HG02610 (cell line): Measurements from ENCODE around the gene PPP1R1B.
"Not testable (repeated sequence)": the region's sequence is repeated elsewhere in the genome, so short reads cannot be mapped to it uniquely, and the experiment has no call there.

Experiments used
- ATAC-seq: cut with Tn5 transposase; IDR thresholded peaks from one replicate; pipeline ENCODE4 v1.9.1; 2021; ENCODE audit warnings: mild to moderate bottlenecking, moderate library complexity; ENCODE audit not compliant: unreplicated experiment

The PPP1R1B gene

GRCh38 chr17:39626171-39627046 lies at the start of gene PPP1R1B:
Gene PPP1R1B (plus strand): TSS chr17:39626952. CDS start chr17:39627393, 441 bp downstream.
- ATAC-seq: no peak

DNA sequence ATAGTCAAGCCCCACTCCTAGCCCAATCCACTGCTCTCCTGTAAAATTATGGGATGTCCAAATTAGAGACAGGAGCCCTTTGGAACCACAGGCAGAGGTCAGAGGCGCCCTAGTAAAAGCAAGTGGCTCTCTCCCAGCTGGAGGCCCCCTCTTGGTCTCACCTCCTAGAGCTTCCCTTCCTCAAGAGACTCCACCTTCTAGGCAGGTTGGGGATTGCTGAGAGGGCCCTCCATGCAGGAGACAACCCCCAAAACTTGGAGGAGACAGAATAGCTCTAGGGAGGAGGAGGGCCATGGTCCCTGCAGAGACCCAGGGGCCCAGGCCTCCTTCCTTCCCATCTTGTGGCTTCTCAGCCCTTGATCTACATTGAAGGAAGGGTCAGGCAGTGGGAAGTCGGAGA lies 48.5 kb upstream of the PPP1R1B start:
- ATAC-seq: no peak

DNA sequence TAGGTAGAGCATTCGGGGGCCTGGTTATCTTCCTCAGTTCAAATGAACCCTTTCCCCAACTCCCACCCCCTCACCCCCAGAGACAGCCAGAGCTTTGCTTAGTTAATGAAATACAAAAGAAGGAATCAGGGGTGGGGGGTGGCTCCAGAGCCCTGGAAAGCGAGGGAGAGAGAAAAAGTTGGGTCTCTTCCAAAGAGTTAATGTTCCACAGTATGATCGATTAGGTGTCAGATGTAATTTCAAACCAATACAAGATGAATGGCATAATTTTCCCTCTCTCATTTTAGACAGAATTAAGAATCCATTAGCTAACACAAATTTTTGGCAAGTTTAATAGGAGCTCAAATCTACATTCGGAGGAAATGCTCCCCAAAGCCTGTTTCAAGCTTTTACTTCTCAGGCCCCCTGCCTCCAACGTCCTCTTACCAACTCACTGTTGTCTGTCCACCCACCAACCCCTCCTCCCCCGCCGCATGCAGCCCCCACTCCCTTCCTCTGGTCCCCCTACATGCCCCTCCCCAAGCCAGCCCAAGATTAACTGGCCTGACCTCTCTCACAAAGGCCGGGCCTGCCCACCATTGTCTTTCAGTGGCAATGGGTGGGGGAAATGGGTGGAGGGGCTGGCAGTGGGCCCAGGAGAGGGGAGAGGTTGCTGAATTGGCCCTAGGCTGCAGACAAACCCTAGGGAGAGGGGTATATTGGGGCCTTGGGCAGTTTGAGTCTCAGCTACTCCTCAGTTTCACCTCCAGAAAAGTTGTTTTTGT lies 47.3 kb upstream of the PPP1R1B start:
- no peak for ATAC-seq

- no peak for ATAC-seq
Measured at GRCh38 chr17:39580082-39580468, 46.7 kb upstream of the PPP1R1B start.

- no peak for ATAC-seq
Measured at GRCh38 chr17:39581071-39581758, 45.5 kb upstream of the PPP1R1B start.

GRCh38 chr17:39581759-39582085 lies 45.0 kb upstream of the PPP1R1B start:
- ATAC-seq: no peak

- no peak for ATAC-seq
Measured at GRCh38 chr17:39582658-39583057, 44.1 kb upstream of the PPP1R1B start.

DNA sequence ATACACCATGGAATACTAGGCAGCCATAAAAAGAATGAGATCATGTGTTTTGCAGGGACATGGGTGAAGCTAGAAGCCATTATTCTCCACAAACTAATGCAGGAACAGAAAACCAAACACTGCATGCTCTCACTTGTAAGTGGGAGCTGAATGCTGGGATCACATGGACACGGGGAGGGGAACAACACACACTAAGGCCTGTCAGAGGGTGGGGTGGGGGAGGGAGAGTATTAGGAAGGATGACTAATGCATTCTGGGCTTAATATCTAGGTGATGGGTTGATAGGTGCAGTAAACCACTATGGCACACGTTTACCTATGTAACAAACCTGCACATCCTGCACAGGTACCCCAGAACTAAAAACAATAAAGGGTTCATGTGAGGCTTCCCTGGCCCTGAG lies 36.6 kb upstream of the PPP1R1B start:
- ATAC-seq: not testable (repeated sequence)

- no peak for ATAC-seq
Measured at GRCh38 chr17:39591958-39592954, 34.5 kb upstream of the PPP1R1B start.

DNA sequence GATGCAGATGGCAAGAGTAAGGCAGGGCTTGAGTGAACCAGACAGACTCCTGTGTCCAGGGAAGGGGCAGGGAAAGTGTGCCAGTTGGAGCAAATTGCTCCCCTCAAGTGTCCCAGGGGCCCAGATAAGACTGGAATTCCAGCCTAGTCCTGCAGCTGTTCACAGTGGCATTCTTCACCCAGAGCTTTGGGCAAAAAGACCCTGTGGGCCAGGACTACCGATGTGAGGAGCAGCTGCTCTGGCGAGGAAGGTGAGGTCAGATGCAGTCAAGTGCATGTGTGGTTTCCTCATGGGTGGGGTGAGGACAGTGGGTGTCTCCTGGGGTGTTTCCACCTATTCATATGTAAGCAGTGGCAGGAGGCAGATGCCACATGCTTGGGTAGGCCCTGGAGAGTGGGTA lies 33.4 kb upstream of the PPP1R1B start:
- no peak for ATAC-seq

DNA sequence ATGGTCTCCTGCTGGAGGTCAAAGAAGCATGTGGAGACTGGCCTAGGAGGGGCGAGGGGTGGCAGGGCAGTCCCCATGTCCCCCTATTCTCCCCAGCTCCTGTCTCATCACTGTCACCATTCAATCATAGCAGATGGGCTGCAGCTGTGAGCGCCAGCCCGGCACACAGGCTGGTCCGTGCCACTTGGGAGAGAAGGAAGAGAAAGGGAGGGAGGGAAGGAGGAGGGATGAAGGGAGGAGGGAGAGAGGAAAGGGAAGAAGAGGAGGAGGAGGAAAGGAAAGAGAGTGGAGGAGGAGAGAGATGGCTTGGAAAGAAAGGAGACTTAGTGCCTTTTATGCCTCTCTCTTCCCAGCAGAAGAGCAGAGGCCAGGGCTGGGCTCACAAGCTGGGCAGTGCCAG lies 31.5 kb upstream of the PPP1R1B start:
- ATAC-seq: no peak

- no peak for ATAC-seq
Measured at GRCh38 chr17:39595928-39596510, 30.7 kb upstream of the PPP1R1B start.

DNA sequence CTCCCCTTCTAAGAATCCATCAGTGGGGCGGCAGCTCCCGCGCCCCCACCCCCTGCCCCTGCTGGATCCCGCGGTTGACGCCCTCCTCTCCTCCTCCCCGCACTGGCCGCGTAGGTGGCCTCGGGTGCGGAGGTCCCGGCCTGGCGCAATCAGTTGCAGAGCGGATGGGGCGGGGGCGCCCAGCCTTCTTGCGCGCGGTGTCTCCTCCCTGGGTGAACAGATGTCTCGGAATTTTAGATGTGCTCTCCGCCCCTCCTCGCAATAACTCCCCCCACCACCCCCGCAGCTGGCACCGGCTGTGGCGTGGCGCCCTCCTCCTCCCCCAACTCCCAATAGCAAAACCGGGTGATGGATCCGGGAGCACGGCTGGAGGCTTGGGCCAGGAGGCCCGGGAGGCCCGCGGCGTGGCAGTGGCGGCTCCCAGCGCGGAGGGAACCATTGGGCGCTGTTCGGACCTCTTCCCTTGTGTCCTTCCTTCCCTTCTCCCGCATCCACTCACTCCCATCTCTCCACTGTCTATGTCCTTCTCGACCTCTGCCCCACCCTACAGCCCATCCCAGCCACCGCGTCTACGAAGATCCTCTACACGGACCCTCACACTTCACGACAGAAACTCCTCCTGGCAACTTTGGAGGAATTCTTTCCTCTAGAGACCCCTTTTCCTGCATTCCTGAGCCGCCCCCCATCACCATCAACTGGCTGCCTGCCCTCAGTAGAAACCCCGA lies 30.0 kb upstream of the PPP1R1B start:
- ATAC-seq: no peak

GRCh38 chr17:39597372-39598046 lies 29.2 kb upstream of the PPP1R1B start:
- no peak for ATAC-seq

DNA sequence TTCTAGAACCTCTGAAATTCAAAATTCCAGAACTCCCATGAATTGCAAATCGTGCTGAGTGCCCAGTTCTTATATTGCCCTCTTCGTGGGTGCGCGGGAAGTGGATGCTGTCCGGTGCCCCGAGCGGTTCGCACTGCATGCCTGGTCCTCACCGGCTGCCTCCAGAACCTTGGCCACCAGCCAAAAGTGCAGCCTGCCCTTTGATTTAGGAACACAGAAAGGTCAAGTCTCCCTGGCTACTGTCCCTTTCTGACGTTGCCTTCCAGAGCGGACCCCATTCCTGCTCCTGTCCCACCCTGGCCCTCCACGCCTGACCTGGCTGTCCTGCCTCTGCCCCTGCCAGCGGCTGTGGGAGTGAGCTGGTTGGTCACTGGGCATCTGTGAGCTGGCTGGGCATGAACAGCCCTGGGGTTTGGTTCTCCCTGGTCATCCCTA lies 28.7 kb upstream of the PPP1R1B start:
- no peak for ATAC-seq

DNA sequence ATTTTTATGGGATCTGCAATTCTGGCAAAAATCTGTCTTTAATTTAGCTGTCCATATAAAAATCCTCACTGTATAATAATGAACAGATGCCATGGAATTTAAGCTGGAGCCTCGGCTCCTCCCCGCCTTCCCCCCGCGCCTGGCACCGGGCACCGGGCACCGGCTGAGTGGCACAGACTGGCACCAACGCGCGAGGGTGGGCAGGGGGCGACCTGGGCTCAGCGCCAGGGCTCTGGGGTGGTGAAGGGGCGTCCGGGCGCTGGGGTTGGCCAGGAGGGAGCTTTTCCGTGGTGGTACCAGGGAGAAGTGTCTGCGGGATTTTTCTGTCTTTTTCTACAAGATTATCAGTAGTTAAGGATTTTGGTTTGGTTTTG lies 28.1 kb upstream of the PPP1R1B start:
- no peak for ATAC-seq

- no peak for ATAC-seq
Measured at GRCh38 chr17:39599004-39599664, 27.6 kb upstream of the PPP1R1B start.

- no peak for ATAC-seq
Measured at GRCh38 chr17:39599665-39600231, 27.0 kb upstream of the PPP1R1B start.
